Neural progenitor cell (in vitro differentiated cells): ENCODE data around the gene CAMKK2. TPM values are rescaled to one million over a fixed set of nuclear protein-coding genes. Genes with fewer than 3 reads are reported as not detected.

Source experiments
- DNase-seq: peaks from one replicate; pipeline ENCODE4 v3.0.0-alpha.2; 2016; ENCODE audit warnings: low spot score
- H2AFZ ChIP-seq: fragments of 200-600 bp; sonication (generic); replicated peaks from 2 replicates; pipeline ENCODE4 v1.6.1; 2016; ENCODE audit warnings: antibody characterized with exemption
- H3F3A ChIP-seq: fragments of 200-600 bp; sonication (generic); 2 replicates; pipeline ENCODE4 v1.6.1; 2016; ENCODE audit warnings: antibody characterized with exemption, low read depth
- H3K27ac ChIP-seq: fragments of 200-600 bp; sonication (generic); 2 replicates; pipeline ENCODE4 v1.5.1; 2016; ENCODE audit warnings: mild to moderate bottlenecking
- H3K27me3 ChIP-seq: fragments of 200-600 bp; sonication (generic); 2 replicates; pipeline ENCODE4 v1.6.1; 2016; ENCODE audit warnings: mild to moderate bottlenecking, moderate library complexity
- H3K36me3 ChIP-seq: fragments of 200-600 bp; sonication (generic); 2 replicates; pipeline ENCODE4 v1.5.1; 2016
- H3K4me1 ChIP-seq: fragments of 200-600 bp; sonication (generic); 2 replicates; pipeline ENCODE4 v1.6.1; 2016; ENCODE audit warnings: mixed run types
- H3K4me2 ChIP-seq: fragments of 200-600 bp; sonication (generic); 2 replicates; pipeline ENCODE4 v1.6.1; 2016
- H3K4me3 ChIP-seq: fragments of 200-600 bp; sonication (generic); 2 replicates; pipeline ENCODE4 v1.5.1; 2016
- H3K79me2 ChIP-seq: fragments of 200-600 bp; sonication (generic); 2 replicates; pipeline ENCODE4 v1.6.1; 2016; ENCODE audit warnings: low read depth
- H3K9ac ChIP-seq: fragments of 200-600 bp; sonication (generic); 2 replicates; pipeline ENCODE4 v1.6.1; 2016
- H3K9me3 ChIP-seq: fragments of 200-600 bp; sonication (generic); 2 replicates; pipeline ENCODE4 v1.5.1; 2016; ENCODE audit warnings: low read depth
- H4K20me1 ChIP-seq: fragments of 200-600 bp; sonication (generic); 2 replicates; pipeline ENCODE4 v1.6.1; 2016; ENCODE audit warnings: low read depth
- H3K27ac Mint-ChIP-seq: 3 replicates; pipeline ENCODE4 v1.8.0; 2021; ENCODE audit warnings: mixed read lengths
- H3K27me3 Mint-ChIP-seq: 2 replicates; pipeline ENCODE4 v1.8.0; 2022; ENCODE audit warnings: low read depth, mild to moderate bottlenecking, inconsistent platforms, moderate library complexity, mixed read lengths; ENCODE audit not compliant: insufficient read depth
- H3K36me3 Mint-ChIP-seq: 3 replicates; pipeline ENCODE4 v1.8.0; 2021; ENCODE audit warnings: mixed read lengths
- H3K4me1 Mint-ChIP-seq: 3 replicates; pipeline ENCODE4 v1.8.0; 2021; ENCODE audit warnings: mixed read lengths
- H3K4me3 Mint-ChIP-seq: 3 replicates; pipeline ENCODE4 v1.8.0; 2021; ENCODE audit warnings: mild to moderate bottlenecking, moderate library complexity, mixed read lengths
- H3K9me3 Mint-ChIP-seq: 3 replicates; pipeline ENCODE4 v1.8.0; 2020; ENCODE audit warnings: mixed read lengths
- EZH2 ChIP-seq: fragments of 200-600 bp; sonication (generic); IDR thresholded peaks from 2 replicates; pipeline ENCODE4 v1.6.1; 2017; ENCODE audit warnings: antibody characterized with exemption, mild to moderate bottlenecking, moderate library complexity
- EZH2phosphoT487 ChIP-seq: fragments of 200-600 bp; sonication (generic); IDR thresholded peaks from 2 replicates; pipeline ENCODE4 v1.6.1; 2017; ENCODE audit warnings: antibody characterized with exemption
- total RNA-seq: library from RNA; depleted of rRNA; stranded (reverse); fragments of >200 nt; gene quantifications from 2 replicates; pipeline ENCODE4 v1.2.3, GENCODE V29; 2015; ENCODE audit warnings: low replicate concordance
- TF ChIP-seq, protein P1 (sequence below): fragments of 200-600 bp; sonication (generic); IDR thresholded peaks from 2 replicates; pipeline ENCODE4 v1.5.1; 2017; ENCODE audit warnings: antibody characterized with exemption, mild to moderate bottlenecking

The CAMKK2 gene
- total RNA-seq, 1 donor from 2014 or later, result 21.0 TPM

DNA sequence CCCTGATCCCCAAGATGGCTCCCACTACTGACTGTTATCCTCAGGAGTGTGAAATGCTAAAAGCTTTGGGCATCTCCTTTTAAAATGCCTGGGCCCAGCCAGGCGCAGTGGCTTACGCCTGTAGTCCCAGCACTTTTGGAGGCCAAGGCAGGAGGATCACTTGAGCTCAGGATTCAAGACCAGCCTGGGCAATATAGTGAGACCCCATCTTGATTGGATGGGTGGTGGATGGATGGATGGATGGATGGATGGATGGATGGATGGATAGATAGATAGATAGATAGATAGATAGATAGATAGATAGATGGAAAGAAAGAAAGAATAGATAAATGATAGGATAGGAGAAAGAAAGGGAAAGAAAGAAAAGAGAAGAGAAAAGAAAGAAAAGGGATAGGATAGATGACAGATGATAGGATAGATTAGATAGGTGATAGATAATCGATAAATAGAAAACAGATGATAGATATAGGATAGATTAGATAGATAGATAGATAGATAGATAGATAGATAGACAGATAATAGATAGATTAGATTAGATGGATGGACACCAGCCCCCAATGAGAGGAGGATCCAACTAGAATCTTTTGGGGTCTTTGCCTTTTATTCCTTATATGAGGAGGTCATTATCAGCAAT is 77.0 kb downstream of the CAMKK2 start:
- TF ChIP-seq EZH2phosphoT487 (no peak), EZH2 (no peak)
- TF ChIP-seq, protein P1, sequence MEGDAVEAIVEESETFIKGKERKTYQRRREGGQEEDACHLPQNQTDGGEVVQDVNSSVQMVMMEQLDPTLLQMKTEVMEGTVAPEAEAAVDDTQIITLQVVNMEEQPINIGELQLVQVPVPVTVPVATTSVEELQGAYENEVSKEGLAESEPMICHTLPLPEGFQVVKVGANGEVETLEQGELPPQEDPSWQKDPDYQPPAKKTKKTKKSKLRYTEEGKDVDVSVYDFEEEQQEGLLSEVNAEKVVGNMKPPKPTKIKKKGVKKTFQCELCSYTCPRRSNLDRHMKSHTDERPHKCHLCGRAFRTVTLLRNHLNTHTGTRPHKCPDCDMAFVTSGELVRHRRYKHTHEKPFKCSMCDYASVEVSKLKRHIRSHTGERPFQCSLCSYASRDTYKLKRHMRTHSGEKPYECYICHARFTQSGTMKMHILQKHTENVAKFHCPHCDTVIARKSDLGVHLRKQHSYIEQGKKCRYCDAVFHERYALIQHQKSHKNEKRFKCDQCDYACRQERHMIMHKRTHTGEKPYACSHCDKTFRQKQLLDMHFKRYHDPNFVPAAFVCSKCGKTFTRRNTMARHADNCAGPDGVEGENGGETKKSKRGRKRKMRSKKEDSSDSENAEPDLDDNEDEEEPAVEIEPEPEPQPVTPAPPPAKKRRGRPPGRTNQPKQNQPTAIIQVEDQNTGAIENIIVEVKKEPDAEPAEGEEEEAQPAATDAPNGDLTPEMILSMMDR, result no peak
- Mint-ChIP-seq H3K36me3 (peaks cover 1% of the 10 kb centered on the region), H3K9me3 (no peaks in the 10 kb centered on the region), H3K27me3 (peaks cover 2% of the 10 kb centered on the region), H3K4me3 (no peak overlapping the region), H3K4me1 (no peaks in the 10 kb centered on the region), H3K27ac (no peak overlapping the region)
- Histone ChIP-seq H3K4me3 (no peak overlapping the region), H3K9me3 (no peaks in the 10 kb centered on the region), H3K27ac (no peak overlapping the region), H3K27me3 (no peaks in the 10 kb centered on the region), H3K4me2 (no peak overlapping the region), H2AFZ (no peak overlapping the region), H3K9ac (no peak overlapping the region), H4K20me1 (no peaks in the 10 kb centered on the region), H3F3A (no peaks in the 10 kb centered on the region), H3K36me3 (no peaks in the 10 kb centered on the region), H3K79me2 (no peaks in the 10 kb centered on the region), H3K4me1 (no peaks in the 10 kb centered on the region)
- DNase-seq, result no peak

DNA sequence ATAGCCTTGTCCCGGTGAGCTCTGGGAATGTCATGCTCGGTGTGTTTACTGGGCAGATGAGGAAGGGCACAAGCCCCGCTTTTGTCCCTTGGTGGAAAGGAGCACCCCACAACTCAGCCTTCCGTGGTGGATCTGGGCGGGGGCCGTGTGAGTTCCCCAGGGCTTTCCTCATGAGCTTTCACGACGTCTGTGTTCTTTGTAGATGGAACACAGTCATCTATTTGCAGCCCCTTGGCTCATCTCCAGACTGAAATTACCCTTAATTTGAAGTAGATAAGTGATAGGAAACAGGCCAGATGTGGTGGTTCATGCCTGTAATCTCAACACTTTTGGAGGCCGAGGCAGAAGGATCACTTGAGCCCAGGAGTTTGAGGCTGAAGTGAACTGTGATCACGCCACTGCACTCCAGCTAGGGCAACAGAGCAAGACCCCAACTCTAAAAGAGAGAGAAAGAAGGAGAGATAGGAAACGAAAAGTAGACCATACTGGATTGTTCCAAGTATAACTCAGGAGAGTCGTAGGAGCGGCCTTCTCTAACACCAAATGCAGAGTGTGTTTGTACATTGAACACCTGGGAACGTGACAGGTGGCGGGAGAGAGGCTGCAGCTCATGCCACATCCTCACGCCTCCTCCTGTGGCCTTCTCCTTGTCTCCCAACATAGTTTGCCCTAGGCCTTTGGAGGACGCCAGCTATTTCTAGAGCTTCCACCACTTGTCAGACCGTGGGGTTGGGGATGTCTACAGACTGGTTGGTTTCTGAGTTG is 77.7 kb downstream of the CAMKK2 start:
- no peak overlapping the region for H3K4me2 ChIP-seq
- H3K27me3 ChIP-seq, result no peaks in the 10 kb centered on the region
- no peaks in the 10 kb centered on the region for H3K36me3 ChIP-seq
- H3K79me2 ChIP-seq, result no peaks in the 10 kb centered on the region
- H3K4me3 Mint-ChIP-seq, result no peak overlapping the region
- no peak overlapping the region for H3K27ac Mint-ChIP-seq
- H3K9ac ChIP-seq, result no peak overlapping the region
- TF ChIP-seq, protein P1, result no peak
- TF ChIP-seq EZH2, result no peak
- TF ChIP-seq EZH2phosphoT487, result no peak
- no peaks in the 10 kb centered on the region for H3K9me3 Mint-ChIP-seq
- H3K36me3 Mint-ChIP-seq, result peaks cover 3% of the 10 kb centered on the region
- H3K27me3 Mint-ChIP-seq, result peaks cover 2% of the 10 kb centered on the region
- no peaks in the 10 kb centered on the region for H3F3A ChIP-seq
- no peaks in the 10 kb centered on the region for H3K4me1 Mint-ChIP-seq
- H4K20me1 ChIP-seq, result no peaks in the 10 kb centered on the region
- no peak overlapping the region for H3K4me3 ChIP-seq
- no peaks in the 10 kb centered on the region for H3K9me3 ChIP-seq
- H3K27ac ChIP-seq, result no peak overlapping the region
- H2AFZ ChIP-seq, result no peak overlapping the region
- no peak for DNase-seq
- no peaks in the 10 kb centered on the region for H3K4me1 ChIP-seq

DNA sequence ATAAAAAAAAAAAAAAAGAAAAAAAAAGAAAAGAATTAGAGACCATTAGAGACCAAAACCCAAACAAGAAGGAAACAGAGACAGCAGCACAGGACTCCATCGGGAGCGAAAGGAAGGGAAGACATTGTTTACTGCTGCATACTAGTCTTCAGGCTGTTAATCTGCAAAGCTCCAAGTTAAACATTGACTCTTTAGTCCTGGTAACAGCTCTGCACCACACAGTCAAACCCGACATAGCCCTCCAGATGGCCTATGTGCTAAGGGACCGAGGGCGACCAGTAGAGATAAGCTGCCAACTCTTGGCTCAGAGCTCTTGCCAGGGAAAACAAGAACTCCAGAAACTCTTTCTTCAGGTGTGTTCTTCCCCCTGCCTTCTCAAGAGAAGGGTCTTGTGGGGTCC is 78.7 kb downstream of the CAMKK2 start:
- Histone ChIP-seq H4K20me1 (no peaks in the 10 kb centered on the region), H3K4me3 (no peak overlapping the region), H3F3A (no peaks in the 10 kb centered on the region), H3K36me3 (no peaks in the 10 kb centered on the region), H3K79me2 (no peaks in the 10 kb centered on the region), H3K27ac (no peak overlapping the region), H3K27me3 (no peaks in the 10 kb centered on the region), H3K9me3 (no peaks in the 10 kb centered on the region), H3K9ac (no peak overlapping the region), H2AFZ (no peak overlapping the region), H3K4me1 (no peaks in the 10 kb centered on the region), H3K4me2 (no peak overlapping the region)
- H3K36me3 Mint-ChIP-seq, result peaks cover 3% of the 10 kb centered on the region
- H3K4me1 Mint-ChIP-seq, result no peaks in the 10 kb centered on the region
- H3K4me3 Mint-ChIP-seq, result no peak overlapping the region
- H3K27me3 Mint-ChIP-seq, result peaks cover 2% of the 10 kb centered on the region
- no peak for DNase-seq
- TF ChIP-seq EZH2phosphoT487 (no peak), EZH2 (no peak)
- TF ChIP-seq, protein P1, result no peak
- no peak overlapping the region for H3K27ac Mint-ChIP-seq
- H3K9me3 Mint-ChIP-seq, result no peaks in the 10 kb centered on the region
